AG08396 (cell line): Measurements from ENCODE around the gene PRX.
"Not testable (repeated sequence)": the region's sequence is repeated elsewhere in the genome, so short reads cannot be mapped to it uniquely, and the experiment has no call there.

ENCODE experiments used
- DNase-seq: peaks from one replicate; pipeline ENCODE4 v3.0.0; 2012; ENCODE audit warnings: low spot score, mixed read lengths

The PRX gene

GRCh38 chr19:40414542-40415535 lies 1.7 kb upstream of the PRX start:
- no peak for DNase-seq

GRCh38 chr19:40412866-40413265 lies 312 bp downstream of the PRX start:
- DNase-seq, result no peak

- no peak for DNase-seq
Observed at GRCh38 chr19:40411958-40412499, 1.1 kb downstream of the PRX start.

- no peak for DNase-seq
Observed at GRCh38 chr19:40411125-40411842, 1.9 kb downstream of the PRX start.

- DNase-seq, result no peak
Observed at GRCh38 chr19:40410030-40410389, 3.2 kb downstream of the PRX start.

- DNase-seq, result not testable (repeated sequence)
Observed at GRCh38 chr19:40408598-40408925, 4.6 kb downstream of the PRX start.

GRCh38 chr19:40407714-40408597 lies 5.2 kb downstream of the PRX start:
- no peak for DNase-seq

GRCh38 chr19:40403262-40403984 lies 9.8 kb downstream of the PRX start:
- peak; percentile 96 for DNase-seq

GRCh38 chr19:40400559-40400958 lies 12.6 kb downstream of the PRX start:
- DNase-seq, result no peak

- DNase-seq, result no peak
Observed at GRCh38 chr19:40398417-40399131, 14.6 kb downstream of the PRX start.

- DNase-seq, result no peak
Observed at GRCh38 chr19:40397568-40397906, 15.6 kb downstream of the PRX start.

- DNase-seq, result no peak
Observed at GRCh38 chr19:40396886-40397567, 16.2 kb downstream of the PRX start.

- no peak for DNase-seq
Observed at GRCh38 chr19:40395956-40396355, 17.2 kb downstream of the PRX start.

GRCh38 chr19:40394816-40395210 lies 18.4 kb downstream of the PRX start:
- no peak for DNase-seq

- no peak for DNase-seq
Observed at GRCh38 chr19:40393894-40394815, 19.0 kb downstream of the PRX start.

GRCh38 chr19:40392894-40393517 lies 20.2 kb downstream of the PRX start:
- DNase-seq, result no peak

- DNase-seq, result no peak
Observed at GRCh38 chr19:40392123-40392522, 21.1 kb downstream of the PRX start.

GRCh38 chr19:40390084-40390742 lies 23.0 kb downstream of the PRX start, which contains the start of gene HIPK4:
Gene HIPK4 (minus strand): TSS chr19:40390181. CDS start chr19:40389902, 279 bp downstream.
- no peak for DNase-seq
